ENCODE results near the gene AKAP13.
"Not testable (repeated sequence)": the region's sequence is repeated elsewhere in the genome, so short reads cannot be mapped to it uniquely, and the experiment has no call there.

AKAP13 gene, protein sequence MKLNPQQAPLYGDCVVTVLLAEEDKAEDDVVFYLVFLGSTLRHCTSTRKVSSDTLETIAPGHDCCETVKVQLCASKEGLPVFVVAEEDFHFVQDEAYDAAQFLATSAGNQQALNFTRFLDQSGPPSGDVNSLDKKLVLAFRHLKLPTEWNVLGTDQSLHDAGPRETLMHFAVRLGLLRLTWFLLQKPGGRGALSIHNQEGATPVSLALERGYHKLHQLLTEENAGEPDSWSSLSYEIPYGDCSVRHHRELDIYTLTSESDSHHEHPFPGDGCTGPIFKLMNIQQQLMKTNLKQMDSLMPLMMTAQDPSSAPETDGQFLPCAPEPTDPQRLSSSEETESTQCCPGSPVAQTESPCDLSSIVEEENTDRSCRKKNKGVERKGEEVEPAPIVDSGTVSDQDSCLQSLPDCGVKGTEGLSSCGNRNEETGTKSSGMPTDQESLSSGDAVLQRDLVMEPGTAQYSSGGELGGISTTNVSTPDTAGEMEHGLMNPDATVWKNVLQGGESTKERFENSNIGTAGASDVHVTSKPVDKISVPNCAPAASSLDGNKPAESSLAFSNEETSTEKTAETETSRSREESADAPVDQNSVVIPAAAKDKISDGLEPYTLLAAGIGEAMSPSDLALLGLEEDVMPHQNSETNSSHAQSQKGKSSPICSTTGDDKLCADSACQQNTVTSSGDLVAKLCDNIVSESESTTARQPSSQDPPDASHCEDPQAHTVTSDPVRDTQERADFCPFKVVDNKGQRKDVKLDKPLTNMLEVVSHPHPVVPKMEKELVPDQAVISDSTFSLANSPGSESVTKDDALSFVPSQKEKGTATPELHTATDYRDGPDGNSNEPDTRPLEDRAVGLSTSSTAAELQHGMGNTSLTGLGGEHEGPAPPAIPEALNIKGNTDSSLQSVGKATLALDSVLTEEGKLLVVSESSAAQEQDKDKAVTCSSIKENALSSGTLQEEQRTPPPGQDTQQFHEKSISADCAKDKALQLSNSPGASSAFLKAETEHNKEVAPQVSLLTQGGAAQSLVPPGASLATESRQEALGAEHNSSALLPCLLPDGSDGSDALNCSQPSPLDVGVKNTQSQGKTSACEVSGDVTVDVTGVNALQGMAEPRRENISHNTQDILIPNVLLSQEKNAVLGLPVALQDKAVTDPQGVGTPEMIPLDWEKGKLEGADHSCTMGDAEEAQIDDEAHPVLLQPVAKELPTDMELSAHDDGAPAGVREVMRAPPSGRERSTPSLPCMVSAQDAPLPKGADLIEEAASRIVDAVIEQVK (N-terminal part only)

DNA sequence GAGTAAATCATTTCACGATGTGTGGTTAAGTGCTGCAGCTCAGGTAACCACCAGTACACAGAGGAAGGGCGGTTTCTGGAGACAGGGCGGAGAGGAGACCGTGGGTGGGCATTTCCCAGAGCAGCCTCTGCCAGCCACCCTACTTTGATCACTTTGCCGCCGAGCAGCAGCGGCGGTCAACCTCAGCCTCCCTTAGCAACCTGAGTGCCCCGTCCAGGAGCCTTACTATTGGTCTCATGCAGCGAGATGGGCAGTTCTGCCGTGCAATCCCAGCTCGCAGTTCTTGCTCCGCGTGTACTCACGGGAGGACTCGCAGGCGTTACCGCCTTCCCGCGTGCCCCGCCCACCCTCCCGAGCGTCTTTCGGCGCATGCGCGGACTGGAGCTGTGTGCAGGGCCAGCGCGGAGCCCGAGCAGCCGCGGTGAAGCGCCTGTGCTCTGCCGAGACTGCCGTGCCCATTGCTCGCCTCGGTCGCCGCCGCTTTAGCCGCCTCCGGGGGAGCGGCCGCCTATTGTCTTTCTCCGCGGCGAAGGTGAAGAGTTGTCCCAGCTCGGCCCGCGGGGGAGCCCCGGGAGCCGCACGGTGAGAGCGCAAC, at the start of gene AKAP13:
TSS of gene AKAP13 (plus strand) at position 387 of the 595 bp plus-strand sequence. CDS start 105,118 bp downstream, outside the sequence.
- peak; percentile 98 for DNase-seq (ENCODE audit: low spot score)

DNA sequence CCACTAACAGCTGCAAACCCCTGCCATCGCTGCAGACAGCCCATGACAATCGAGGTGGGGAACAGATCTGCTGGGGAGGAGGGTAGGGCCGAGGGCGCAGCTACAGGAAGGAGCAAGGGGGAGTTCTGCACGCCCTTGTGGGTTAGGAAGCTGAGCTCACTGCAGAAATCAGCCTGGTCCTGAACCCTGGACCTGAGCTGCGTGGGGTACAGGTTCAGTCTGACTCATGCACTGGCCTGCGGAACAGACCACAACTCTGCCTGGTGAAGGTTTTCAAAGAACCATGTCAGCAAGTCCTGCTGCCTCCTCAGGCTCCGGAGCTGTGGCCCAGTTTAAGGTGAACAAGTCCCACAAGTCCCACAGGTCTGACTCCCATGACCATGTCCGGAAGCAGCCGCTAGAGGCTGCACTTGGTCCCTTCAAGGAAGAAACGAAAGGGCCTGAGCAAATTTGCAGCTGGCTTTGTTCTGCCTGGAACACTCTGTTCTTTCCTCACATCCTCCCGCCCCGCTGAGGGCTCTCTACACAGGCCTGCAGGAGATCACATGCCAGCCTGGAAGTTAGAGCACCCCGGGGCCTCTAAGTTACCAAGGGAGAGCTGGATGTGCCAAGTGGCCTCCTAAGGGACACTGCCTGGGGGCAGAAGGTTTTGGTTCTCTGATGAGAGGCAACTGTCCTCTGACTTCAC, 49.4 kb upstream of the AKAP13 start:
- peak; percentile 78 for DNase-seq (ENCODE audit: low spot score)

DNA sequence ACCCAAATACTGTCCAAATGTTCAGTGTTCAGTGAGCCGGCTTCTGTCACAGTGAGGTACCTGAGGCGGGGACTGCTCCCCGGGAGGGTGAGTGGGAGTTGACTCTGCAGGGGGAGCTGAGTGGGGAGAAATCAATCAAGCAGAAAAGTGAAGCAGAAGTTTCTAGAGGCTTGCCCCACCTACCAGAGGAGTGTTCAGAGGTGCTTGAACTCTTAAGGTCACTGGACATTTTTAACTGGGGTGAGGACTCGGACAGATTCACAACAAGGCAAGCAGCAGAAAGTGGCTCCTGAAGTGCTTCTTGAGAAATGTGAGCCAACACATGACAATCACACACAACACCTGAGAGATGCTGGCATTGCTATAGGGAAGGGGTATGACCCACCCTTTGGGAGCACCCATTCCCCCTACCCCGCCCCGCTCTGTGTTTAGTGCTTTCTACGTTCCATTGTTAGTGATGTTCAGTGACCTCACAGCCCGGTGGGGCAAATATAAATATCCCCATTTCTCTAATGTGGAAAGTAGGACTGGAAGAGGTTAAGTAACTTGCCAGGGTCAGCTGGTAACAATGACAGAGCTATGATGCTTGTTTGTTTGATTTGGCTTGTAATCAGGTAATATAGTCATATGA, 48.6 kb upstream of the AKAP13 start:
- DNase-seq (ENCODE audit: low spot score): no peak

DNA sequence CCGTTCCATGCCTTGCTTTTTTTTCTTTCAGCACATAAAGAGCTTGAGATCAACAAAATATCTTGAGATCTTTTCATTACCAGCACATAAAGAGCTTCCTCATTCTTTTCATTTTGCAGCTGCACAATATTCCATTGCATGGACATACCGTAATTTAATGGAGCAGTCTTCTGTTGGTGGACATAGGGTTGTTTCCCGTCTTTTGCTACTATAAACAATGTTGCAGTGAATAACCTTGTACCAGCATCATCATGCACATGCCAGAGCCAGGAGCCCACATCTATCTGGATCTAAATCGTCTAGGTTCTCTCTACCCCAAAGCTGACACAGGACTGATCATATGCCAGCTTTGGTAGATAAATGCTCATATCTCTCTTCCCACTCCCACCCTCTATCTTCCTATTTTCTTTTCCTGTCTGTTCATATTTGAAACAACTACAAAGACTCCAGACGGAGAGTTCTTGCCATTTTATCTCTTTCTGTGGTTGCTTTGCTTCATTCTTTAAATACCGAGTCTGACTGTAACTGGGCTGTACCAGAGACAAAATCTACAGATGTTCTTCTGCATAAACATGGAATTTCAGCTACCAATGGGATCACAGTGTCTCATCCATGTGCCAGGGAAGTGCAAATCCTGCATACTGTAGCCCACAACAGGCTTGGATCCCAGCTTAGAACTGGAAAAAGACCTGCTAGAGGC, 47.1 kb upstream of the AKAP13 start:
- no peak for DNase-seq (ENCODE audit: low spot score)

DNA sequence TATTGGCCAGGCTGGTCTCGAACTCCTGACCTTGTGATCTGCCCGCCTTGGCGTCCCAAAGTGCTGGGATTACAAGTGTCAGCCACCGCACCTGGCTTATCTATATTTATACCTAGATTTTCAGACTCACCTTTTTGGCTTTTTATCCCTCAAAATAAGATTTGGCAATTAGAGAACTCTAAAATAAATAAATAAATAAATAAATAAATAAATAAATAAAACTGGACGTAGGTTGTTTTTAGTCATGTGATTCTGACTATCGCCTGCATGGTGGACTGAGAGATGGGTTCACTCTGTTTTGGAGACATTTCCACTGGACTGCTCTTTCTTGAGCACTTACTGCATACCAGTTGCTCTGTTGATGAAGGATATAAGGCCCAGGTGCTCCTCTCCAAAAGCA, 46.2 kb upstream of the AKAP13 start:
- no peak for DNase-seq (ENCODE audit: low spot score)

DNA sequence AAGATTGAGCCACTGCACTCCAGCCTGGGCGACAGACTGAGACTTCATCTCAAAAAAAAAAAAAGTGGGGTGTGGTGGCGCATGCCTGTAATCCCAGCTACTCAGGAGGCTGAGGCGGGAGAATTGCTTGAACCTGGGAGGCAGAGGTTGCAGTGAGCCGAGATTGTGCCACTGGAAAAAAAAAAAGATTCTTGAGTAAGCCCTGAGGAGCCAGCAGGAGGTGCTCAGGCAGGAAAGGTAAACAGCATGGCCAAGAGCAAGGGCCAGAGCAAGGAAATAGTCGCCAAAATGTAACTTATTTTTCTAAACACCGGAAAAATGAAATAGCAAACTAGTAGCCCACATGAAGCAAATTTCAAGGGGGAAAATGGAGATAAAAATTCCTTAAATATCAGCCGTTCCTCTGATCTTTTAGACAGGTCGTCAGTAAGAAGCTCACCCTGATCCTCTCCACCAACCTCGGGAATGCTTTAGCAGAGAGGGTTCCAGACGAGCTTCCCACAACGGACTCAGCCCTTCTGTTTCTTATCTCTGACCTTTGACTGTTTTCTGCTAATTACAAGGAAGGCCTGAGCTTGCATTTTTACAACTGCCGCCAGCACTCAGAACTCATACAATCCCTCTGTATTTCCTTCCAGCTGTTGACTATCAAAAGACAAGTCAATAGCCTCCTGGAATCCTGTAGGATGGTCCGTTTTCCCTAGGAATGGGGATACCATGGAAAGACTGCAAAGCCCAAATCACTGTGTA, 45.0 kb upstream of the AKAP13 start:
- DNase-seq (ENCODE audit: low spot score): peak; percentile 64

DNA sequence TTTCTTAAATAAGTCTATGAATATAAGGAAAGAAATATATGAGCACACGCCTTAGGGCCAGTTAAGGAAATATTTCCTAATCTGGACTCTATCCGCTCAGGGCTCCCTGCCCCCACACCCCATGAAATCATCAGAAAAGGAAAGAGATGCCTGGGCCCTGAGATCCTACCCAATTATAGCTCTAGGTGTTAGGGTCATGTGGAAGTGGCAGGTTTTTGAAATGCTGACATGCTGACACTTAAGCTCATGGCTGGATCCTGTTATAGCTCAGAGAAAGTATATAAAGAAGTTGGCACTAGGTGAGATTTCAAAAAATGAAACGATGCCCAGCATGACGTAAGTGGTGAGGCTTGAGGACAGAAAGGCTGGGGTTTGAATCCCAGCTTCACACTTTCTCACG, 43.5 kb upstream of the AKAP13 start:
- DNase-seq (ENCODE audit: low spot score): no peak

DNA sequence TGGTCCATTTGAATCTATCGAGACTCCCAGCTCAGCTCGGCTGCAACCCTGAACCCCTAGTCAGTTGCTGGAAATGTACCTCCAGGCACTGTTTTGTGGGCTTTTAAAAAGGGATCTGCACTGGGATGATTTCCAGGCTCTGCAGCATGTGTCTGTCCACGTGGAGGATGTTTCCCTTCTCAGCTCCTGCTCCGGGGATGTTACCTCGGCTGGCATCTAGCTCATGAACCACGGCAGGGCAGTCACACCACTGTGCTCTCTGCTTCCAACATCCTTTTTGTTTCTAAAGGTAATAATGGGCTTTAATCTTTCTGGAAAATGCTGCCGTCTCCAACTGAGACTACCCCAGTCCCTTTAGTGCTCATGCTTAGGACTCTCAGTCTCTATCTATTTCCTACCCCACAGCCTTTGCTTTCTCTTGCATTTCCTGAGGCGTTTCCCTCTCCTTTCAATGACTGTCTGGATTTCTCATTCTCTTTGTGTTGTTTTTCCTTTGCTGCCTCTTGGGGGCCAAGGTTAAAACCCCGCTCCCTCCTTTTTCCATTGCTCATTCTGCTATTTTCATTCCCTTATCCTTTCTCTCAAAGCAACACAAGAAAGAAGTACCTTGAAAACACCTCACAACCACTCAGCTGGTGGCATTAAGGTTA, 42.9 kb upstream of the AKAP13 start:
- DNase-seq (ENCODE audit: low spot score): no peak

DNA sequence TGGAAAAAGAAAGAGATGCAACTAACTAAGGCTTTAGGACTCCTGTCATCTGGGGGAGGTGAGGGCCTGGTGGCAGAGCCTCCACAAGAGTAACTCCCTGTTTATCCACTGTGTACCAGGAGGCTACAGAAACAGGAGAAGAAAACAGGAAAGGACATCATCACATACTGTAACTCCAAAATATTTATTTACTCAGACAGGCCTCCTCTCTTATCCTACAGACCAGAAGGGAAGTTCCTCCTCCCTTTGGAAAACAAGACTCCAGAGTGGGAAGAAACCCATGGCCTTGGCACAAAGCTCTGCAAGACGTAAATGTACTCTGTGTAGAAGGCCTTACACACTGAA, 40.1 kb upstream of the AKAP13 start:
- DNase-seq (ENCODE audit: low spot score): no peak

DNA sequence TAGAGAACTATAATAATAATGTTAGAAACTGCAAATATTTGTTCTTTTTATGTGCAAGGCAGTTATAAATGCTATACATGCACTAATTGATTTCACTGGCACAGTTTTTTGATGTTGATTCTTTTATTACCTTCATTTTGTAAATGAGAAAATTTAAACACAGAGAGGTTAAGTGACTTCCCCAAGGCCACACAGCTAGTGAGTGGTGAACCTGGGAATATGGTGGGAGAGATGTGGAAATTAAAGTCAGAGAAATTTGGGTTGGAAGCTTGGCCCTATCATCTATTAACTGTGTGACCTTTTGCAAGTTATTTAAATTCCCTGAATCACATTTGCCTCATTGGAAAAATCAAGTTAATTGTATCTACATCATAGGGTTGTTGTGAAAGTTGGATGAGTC, 39.6 kb upstream of the AKAP13 start:
- no peak for DNase-seq (ENCODE audit: low spot score)

DNA sequence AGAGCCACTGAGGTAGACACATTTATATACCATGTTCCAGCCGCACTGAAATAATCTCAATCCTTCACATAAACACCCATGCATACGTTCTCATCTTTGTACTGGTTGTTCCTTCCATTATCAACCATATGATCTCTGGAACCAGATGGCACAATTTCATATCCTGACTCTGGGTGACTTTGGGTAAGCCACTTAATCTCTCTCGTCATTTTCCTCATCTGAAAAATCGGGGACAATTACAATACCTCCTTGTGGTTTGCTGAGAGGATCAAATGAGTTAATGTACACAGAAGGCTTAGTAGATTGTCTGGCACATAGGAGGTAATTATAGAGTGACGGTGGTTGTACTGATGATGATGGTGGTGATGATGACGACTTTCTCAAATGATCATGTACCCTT, 38.2 kb upstream of the AKAP13 start:
- DNase-seq (ENCODE audit: low spot score): not testable (repeated sequence)

DNA sequence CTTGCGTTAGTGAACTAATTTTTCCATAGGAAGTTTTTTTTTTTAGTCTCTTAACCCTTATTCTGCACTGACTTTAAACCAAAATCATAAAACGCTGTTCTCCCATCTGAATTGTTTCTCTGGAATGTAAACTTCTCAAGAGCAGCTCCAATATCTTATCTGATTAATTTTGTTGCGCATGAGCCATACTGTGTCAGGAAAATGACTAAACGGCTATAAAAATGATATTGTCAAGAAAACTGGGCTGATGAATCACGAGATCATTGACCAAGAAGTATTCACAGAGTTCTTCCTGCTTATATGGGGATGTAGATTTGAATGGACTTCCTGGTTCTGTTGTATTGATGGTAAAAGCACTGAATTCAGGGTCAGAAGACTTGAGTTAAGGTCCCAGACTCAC, 37.0 kb upstream of the AKAP13 start:
- DNase-seq (ENCODE audit: low spot score): not testable (repeated sequence)

DNA sequence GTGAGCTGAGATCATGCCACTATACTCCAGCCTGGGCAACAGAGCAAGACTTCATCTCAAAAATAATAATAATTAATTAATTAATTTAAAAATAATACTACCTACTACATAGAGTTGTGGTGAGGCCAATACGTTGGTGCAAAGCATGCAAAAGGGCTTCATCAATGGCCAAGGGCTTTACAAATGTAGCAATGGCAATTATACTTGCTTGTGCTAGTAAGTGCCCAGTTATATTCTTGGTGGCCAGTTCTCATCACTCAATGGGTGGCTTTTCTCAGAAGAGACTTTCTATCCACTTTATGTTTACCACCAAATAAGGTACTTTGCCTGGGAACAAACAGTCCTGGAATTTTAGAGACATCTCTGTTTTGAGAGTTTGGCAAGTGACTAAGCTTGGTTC, 36.2 kb upstream of the AKAP13 start:
- not testable (repeated sequence) for DNase-seq (ENCODE audit: low spot score)

DNA sequence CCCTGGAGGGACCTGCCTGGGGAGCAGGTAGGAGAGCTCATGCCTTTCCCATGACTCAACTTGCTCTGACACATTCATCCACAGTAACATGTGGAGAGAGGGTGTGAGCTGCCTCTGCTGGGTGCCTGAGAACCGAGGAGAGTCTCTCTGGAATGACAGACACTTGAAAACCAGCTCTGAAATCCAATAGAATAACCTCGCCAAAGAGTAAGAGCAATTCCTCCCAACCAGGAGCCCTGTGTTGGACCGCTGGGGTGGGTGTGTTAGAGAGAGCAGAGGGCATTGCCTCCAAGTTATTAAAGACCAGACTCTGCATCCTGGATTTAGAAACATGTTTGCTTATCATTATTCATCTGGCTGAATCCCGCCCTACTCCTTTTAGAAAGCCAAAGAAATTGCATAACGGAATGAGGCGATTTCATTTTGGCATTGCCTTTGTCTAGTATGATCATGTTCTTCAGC, 35.7 kb upstream of the AKAP13 start:
- DNase-seq (ENCODE audit: low spot score): not testable (repeated sequence)

DNA sequence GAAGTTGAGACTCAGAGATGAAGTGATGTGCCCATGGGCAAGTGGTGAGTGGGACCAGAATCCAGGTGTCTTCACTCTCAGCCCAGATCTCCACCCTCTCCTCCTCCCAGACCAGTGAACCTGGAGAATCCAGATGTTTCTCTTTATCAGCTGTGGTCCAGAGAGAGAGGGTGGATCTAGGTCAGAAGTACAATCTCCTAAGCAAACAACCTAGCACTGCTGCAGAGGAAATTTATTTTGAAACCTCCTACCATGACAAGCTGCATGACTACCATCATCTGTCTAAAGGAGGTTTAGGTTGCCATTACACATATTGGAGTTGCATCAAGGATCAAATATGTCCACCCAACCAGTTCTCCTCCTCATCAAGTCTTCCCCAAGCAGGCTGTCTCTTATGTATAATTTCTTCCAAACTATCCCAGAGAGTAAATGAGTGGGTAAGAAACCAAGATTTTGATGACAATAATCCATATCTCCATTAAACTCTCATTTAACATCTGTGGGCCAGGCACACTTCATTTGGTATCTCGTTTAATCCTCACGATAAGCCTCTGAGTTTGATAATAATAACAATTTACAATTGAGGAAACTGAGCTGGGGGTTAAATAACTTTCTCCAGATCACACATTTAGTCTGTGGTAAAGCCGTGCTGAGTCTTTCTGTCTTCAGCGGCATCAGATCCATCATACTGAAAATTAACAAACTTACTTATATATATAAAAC, 35.0 kb upstream of the AKAP13 start:
- not testable (repeated sequence) for DNase-seq (ENCODE audit: low spot score)

DNA sequence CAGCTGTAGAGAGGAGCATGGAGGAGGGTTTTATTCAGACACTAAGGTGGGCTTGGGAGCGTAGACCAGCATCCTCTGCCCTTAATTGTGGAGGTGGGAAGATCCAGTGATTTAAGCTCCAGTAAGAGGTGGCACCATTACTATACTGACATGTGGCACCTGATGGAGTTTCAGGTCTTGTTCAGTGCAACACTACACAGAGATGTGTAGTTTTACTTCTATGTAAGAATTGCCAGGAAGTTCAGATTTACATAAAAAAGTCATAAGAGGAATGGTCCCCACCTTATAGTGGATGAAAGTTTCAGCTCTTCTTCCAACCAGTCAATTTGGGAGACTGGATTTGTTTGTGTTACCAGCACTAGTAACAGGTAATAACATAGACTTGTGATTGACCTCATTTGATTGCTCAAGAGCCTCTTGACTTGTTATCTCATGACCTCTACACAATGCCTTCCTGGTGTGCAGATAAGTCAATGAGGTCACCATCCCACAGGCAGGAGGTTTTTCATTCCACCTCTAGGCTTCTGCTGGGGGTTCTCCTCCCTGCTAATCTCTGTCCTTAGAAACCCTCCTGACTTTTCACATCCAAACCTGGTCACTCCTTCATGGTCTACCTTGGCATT, 33.8 kb upstream of the AKAP13 start:
- peak; percentile 22 for DNase-seq (ENCODE audit: low spot score)

DNA sequence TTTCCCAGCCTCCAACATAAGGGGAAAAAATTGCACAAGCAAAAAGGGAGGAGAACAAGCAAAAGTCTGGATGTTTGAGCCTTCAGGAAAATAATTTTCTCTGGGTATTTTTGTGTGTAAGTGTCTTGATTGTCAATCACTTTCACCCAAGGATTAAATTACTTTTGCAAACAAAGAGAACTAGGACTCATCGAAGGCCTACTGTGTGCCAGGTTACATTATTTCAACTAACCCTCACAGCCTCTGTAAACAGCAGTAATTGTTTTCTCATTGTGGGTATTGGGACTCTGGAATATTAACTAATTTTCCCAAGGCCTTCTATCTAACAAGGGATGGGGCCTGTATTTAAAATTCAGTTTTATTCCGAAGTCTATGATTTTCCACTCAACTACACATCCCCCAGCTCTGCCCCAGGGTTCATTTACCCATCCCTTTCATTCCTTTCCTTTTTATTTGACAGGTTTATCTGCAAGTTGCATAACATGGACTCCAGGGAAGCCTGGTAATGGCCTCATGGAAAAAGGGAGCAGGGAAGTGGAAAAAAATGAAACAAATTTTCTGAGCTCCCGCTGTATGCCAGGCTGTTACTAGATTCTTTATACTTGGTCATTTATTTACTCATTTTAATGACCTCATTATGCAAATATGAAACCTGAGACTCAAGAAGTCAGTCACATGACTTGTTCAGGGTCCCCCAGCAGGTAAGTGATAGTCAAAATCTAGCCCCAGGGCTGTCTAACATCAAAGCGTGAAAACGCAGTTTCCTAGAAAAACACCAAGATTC, 32.9 kb upstream of the AKAP13 start:
- DNase-seq (ENCODE audit: low spot score): not testable (repeated sequence)

All from HuH-7 (cell line).